Measurements from ENCODE around the gene OPN1MW.
"Not testable (repeated sequence)": the region's sequence is repeated elsewhere in the genome, so short reads cannot be mapped to it uniquely, and the experiment has no call there.

The OPN1MW gene

DNA sequence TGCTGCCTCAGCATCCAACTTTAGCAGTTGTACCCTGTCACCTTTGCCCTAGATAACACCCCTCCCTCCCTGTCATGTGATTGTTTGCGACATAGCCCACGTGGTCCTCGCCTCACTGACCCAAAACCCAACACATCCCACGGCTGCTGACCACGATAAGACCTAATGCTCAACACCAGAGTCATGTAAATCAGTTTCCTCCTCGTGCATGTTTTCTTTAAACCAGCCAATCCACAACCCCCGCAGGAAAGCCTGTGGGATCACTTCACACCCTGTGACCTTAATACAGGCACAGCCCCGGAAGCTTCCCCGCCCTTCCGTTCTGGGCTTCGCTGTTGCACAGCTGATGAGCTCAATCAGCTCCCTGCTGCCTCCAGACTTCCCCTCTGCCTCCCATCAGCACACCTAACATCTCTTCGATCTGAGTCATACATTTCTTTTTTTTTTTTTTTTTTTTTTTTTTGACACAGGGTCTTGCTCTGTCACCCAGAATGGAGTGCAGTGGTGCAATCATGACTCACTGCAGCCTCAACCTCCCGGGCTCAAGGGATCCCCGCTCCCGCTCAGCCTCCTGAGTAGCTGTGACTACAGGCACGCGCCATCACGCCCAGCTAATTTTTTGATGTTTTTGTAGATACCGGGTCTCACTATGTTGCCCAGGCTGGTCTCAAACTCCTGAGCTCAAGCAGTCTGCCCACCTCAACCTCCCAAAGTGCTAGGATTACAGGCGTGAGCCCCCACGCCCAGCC, 27.4 kb downstream of the OPN1MW start:
- DNase-seq = not testable (repeated sequence)

DNA sequence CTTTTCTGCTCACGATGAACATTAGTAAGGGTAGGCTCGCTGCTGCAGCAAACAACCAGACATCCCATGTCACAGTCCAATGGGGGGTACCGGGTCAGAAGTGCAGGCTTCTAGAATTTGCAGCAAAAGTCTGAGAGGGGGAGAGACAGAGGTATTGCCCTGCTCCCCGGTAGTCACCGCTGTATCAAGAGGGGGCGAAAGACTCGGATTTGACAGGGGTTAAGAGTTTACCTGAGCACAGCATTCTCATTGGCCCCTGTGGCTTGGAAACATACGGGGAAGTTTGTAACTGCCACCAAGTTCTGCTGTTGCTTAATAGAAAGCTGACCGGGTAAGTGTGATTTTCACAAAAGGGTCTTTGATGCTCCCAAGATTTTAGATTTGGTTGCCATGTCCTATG, 28.7 kb downstream of the OPN1MW start:
- not testable (repeated sequence) for DNase-seq

DNA sequence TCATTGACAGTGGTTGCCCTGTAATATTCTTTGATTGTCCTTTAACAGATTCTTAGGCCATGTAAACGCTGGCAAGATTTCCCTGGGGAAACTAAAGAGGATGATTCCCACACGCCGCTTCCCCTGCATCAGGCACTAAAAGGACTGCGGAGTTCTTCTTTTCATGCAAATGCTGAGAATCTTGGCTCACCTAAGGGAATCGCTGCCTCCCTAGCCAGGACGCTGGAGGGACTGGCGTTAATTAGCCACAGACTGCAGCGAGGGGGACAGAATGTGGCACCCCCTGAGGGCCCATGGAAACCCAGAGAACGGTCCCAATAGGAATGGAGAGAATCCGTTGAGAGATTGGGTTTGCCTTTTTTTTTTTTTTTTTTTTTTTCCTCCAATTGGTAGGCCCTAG, 29.1 kb downstream of the OPN1MW start:
- DNase-seq = not testable (repeated sequence)

DNA sequence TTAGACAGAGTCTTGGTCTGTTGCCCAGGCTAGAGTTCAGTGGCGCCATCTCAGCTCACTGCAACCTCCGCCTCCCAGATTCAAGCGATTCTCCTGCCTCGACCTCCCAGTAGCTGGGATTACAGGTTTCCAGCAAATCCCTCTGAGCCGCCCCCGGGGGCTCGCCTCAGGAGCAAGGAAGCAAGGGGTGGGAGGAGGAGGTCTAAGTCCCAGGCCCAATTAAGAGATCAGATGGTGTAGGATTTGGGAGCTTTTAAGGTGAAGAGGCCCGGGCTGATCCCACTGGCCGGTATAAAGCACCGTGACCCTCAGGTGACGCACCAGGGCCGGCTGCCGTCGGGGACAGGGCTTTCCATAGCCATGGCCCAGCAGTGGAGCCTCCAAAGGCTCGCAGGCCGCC, 37.1 kb downstream of the OPN1MW start, which contains the start of gene OPN1MW2:
TSS of gene OPN1MW2 (plus strand) at position 301 of the 400 bp plus-strand sequence. CDS start at position 361, 60 bp downstream.
- DNase-seq = not testable (repeated sequence)

DNA sequence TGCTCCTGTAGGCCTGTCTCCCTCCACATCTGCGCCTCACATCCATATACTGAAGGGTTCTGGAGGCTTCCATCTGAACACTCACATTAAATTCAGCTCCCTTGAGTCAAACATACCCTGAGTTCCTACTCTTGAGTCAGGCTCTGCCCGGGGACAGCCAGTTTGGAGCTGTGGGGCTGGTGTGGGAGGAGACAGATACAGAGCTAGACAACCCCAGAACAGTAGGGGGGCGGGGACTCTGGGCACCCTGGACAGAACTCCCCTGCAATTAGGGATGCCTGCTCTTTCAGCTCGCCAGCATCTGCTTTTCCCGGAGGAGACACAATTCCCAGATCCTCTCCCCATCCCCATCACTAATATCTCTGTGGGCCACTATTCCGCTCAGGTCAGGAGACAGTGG, 42.9 kb downstream of the OPN1MW start:
- DNase-seq = not testable (repeated sequence)

DNA sequence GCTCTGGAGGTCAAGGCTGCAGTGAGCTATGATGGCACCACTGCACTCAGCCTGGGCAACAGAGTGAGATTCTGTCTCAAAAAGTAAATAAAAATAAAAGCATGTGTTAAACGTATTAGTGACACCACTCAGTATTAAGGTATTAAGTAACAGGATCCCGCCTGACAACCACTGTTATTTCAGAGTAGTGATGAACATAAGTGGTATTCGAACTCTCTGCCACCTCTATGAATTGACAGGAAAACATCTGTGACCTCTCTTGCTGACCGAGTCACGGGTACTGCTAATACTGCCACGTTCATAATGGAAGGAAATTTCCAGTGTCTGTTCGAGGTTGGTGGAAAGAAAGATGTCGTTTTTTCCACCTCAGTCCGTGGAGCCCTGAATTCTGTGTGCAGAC, 44.3 kb downstream of the OPN1MW start:
- not testable (repeated sequence) for DNase-seq

DNA sequence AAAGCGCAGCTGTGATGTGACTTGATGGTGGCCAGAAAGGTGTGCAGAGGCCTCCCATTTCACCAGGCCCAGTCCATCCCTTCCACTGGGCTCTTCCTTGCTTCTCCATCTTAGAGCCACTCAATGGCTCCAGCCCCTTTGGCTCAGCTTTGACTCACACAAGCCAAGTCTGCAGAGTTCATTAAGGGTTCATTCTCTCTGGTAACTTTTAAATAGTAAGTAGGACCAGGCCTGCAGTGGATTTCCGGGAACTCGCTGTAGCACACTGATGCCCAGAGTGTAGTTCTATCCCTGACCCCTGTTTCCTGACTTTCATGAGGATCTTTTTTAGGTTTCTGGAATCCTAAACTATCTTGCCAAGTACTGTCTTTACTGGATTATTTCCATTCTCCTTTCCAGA, 49.0 kb downstream of the OPN1MW start:
- DNase-seq = not testable (repeated sequence)

DNA sequence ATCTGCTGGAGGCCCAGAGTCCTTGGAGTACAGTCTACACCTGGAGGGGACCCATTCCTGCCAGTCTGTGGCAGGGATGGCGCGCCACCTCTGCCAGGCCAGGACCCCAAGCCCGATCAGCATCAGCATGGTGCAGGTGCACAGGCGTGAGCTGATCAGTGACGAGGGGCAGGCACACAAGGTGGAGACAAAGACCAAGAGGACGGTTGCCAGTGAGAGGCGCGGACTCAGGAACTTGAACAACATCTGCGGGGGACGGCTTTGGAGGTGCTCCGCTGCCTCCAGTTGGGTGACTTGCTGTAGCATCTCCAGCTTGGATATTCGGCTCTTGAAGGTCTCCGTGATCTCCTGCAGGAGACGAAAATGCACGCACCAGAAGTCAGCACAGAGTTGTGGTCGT, 51.2 kb downstream of the OPN1MW start:
- not testable (repeated sequence) for DNase-seq

DNA sequence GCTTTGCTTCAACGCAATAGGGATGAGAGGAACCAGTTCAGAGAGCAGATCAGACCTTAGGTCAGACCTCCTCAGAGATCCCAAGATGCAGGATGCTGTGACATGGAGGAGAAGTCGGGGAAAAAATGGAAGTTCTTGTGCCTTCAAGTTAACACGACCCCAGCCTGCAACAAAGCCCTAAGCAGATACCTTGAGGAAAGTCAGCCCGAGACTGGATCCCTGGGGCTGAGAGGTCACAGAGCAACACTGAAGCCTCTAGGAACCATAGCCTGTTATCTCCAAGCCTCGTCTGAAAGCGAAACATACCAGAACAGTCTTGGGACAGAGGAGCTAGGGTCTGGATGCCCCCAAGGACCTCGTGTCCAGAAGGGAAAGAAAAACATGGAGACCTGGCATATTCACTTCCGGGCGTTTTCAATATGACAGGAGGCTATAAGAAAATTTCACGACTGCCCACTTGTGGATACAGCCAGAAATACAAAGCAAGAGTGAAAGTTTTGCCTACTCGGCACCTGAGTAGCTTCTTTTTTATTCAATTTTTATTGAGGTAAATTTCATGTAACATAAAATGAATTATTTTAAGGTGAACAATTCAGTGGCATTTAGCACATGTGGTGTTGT, 56.7 kb downstream of the OPN1MW start:
- not testable (repeated sequence) for DNase-seq

DNA sequence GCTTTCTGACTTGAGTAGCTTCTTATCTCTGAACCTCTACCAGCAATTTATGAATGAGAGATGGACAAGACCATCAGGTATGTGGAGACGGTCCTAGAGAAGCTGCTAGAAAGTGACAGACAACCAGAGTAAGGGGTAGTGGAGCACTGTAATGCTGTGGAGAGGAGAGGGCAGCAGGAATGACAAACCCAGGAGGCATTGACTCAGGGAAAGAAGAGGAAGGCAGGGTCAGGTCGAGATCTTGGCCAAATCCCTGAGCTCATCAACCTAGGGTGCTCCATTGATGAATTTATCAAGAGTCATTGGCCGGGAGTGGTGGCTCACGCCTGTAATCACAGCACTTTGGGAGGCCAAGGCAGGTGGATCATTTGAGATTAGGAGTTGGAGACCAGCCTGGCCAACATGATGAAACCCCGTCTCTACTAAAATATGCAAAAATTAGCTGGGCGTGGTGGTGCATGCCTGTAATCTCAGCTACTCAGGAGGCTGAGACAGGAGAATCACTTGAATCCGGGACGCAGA, 57.6 kb downstream of the OPN1MW start:
- not testable (repeated sequence) for DNase-seq
